Activated CD4-positive, alpha-beta memory T cell treated with anti-CD3 and anti-CD28 coated beads, Interleukin-2, amount 10 ng/mL, durations not matched to agents 7 days and 5 days (primary cell): ENCODE data around the gene GRAMD1A. TPM values are rescaled to one million over a fixed set of nuclear protein-coding genes. Genes with fewer than 3 reads are reported as not detected.
"Not testable (repeated sequence)": the region's sequence is repeated elsewhere in the genome, so short reads cannot be mapped to it uniquely, and the experiment has no call there.

ENCODE experiments used
- CTCF ChIA-PET: fragments of 350-600 bp; sonication (Branson Sonifier 250); formaldehyde crosslinking; loops from one replicate; lab custom pipeline; 2021; ENCODE audit warnings: antibody characterized with exemption, inconsistent platforms; lab: Charles Lee
- POLR2A ChIA-PET: fragments of 350-600 bp; sonication (Branson Sonifier 250); formaldehyde crosslinking; loops from one replicate; lab custom pipeline; 2021; ENCODE audit warnings: antibody characterized with exemption; lab: Charles Lee
- DNase-seq: peaks from one replicate; pipeline ENCODE4 v3.0.0-alpha.2; 2020
- H3K27ac Mint-ChIP-seq: one replicate; pipeline ENCODE4 v1.8.0; 2021; ENCODE audit warnings: mild to moderate bottlenecking, mixed read lengths
- H3K27me3 Mint-ChIP-seq: one replicate; pipeline ENCODE4 v1.8.0; 2021; ENCODE audit warnings: mixed read lengths
- H3K36me3 Mint-ChIP-seq: one replicate; pipeline ENCODE4 v1.8.0; 2021; ENCODE audit warnings: low read depth, mixed read lengths
- H3K4me1 Mint-ChIP-seq: one replicate; pipeline ENCODE4 v1.8.0; 2021; ENCODE audit warnings: mixed read lengths
- H3K4me3 Mint-ChIP-seq: one replicate; pipeline ENCODE4 v1.8.0; 2021; ENCODE audit warnings: mild to moderate bottlenecking, mixed read lengths
- H3K9me3 Mint-ChIP-seq: one replicate; pipeline ENCODE4 v1.8.0; 2021; ENCODE audit warnings: mixed read lengths
- total RNA-seq, 2 experiments: library from RNA; stranded (reverse); gene quantifications; one replicate each; pipeline ENCODE4 v1.2.3, GENCODE V29; 2021

GRAMD1A gene
- total RNA-seq, 2 experiments from 2014 or later = 98.2 to 106 TPM

DNA sequence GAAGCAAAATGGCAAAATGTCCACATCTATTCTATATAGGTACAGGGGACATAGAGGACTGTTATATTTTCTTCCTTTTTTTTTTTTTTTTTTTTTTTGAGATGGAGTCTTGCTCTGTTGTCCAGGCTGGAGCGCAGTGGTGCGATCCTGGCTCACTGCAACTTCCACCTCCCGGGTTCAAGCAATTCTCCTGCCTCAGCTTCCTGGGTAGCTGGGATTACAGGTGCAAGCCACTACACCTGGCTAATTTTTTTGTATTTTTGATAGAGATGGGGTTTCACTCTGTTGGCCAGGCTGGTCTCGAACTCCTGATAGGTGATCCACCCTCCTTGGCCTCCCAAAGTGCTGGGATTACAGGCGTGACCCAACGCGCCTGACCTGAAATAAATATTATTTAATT, 1.9 kb upstream of the GRAMD1A start:
- peak overlapping the region; percentile 96 for H3K27ac Mint-ChIP-seq
- H3K4me3 Mint-ChIP-seq = peak overlapping the region; percentile 32
- H3K27me3 Mint-ChIP-seq, H3K9me3 Mint-ChIP-seq, DNase-seq: not testable (repeated sequence)
- H3K4me1 Mint-ChIP-seq = peaks cover 56% of the 10 kb centered on the region
- POLR2A ChIA-PET = interaction anchor here (0.7 kb wide), 1 partner anchor 229 kb away, joined by 3 read pairs; no protein-coding TSS in a partner anchor
- CTCF ChIA-PET = interaction anchor here (0.7 kb wide), 1 partner anchor 11 kb away, joined by 4 read pairs; no protein-coding TSS in a partner anchor
- peaks cover 22% of the 10 kb centered on the region for H3K36me3 Mint-ChIP-seq

DNA sequence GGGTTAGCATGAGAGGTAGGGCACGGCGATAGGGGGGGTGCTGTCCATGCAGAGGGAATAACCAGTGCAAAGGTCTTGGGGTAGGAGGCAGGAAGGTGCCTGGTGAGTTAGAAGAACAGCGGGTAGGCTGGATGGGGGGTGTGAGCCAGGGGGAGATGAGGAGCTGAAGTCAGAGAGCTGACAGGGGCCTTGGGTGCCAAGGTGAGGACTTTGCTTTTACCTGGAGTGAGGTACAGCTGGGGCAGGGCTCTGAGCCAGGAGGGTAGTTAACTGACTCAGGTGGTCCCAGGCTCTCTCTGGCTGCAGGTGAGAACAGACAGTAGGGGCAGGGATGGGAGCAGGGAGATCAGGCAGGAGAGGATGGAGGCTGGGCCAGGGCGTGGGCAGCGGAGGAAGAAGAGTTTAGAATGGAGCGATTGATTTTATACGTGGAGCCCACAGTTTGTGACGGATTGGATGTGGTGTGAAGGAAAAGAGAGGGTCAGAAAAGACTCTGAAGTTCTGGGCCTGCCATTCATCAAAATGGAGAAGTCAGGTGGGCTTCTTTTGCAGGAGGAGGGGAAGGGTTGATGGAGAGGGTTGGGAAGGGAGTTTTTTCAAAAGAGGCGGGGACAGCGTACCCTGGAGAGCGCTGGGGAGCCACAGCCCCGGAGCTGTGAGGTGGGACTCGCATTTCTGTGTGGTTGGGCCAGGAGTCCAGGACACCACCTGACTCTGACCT, 1.2 kb upstream of the GRAMD1A start:
- POLR2A ChIA-PET = interaction anchor here (0.7 to 4.5 kb wide), 4 partner anchors 14 to 230 kb away, joined by 3 to 53 read pairs (median 7); no protein-coding TSS in a partner anchor
- Mint-ChIP-seq H3K27me3 (no peaks in the 10 kb centered on the region), H3K4me1 (peaks cover 61% of the 10 kb centered on the region), H3K9me3 (no peaks in the 10 kb centered on the region), H3K27ac (peak overlapping the region; percentile 91), H3K36me3 (peaks cover 23% of the 10 kb centered on the region), H3K4me3 (peak overlapping the region; percentile 86)
- DNase-seq = no peak
- CTCF ChIA-PET = interaction anchor here (0.7 kb wide), 1 partner anchor 12 kb away, joined by 4 read pairs; no protein-coding TSS in a partner anchor

DNA sequence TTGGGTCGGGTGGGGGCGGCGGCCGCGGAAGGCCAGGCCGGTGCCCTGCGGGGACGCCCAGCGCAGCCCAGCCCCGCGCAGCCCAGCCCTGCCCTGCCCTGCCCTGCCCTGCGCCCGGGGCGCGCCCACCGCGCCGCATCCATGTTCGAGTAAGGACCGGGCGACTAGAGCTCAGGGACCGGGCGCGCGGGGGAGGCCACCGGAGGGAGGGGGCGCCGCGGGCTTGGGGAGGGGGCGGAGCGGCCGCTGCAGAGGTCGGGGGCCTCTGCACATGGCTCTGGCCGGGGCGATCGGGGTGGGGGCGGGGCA, 169 bp downstream of the GRAMD1A start:
- H3K27me3 Mint-ChIP-seq = no peaks in the 10 kb centered on the region
- POLR2A ChIA-PET = interaction anchor here (1.1 to 4.5 kb wide), 6 partner anchors 10 to 323 kb away, joined by 3 to 53 read pairs (median 8); partner anchors contain the start of genes SCGB2B2, ZNF181, ZNF302 and ZNF792
- H3K36me3 Mint-ChIP-seq = peaks cover 24% of the 10 kb centered on the region
- CTCF ChIA-PET = interaction anchor here (0.5 to 2.3 kb wide), 3 partner anchors 13 to 1828 kb away, joined by 3 to 20 read pairs (median 12); no protein-coding TSS in a partner anchor
- no peaks in the 10 kb centered on the region for H3K9me3 Mint-ChIP-seq
- no peak overlapping the region for H3K27ac Mint-ChIP-seq
- peak overlapping the region; percentile 88 for H3K4me3 Mint-ChIP-seq
- peaks cover 68% of the 10 kb centered on the region for H3K4me1 Mint-ChIP-seq
- no peak for DNase-seq

DNA sequence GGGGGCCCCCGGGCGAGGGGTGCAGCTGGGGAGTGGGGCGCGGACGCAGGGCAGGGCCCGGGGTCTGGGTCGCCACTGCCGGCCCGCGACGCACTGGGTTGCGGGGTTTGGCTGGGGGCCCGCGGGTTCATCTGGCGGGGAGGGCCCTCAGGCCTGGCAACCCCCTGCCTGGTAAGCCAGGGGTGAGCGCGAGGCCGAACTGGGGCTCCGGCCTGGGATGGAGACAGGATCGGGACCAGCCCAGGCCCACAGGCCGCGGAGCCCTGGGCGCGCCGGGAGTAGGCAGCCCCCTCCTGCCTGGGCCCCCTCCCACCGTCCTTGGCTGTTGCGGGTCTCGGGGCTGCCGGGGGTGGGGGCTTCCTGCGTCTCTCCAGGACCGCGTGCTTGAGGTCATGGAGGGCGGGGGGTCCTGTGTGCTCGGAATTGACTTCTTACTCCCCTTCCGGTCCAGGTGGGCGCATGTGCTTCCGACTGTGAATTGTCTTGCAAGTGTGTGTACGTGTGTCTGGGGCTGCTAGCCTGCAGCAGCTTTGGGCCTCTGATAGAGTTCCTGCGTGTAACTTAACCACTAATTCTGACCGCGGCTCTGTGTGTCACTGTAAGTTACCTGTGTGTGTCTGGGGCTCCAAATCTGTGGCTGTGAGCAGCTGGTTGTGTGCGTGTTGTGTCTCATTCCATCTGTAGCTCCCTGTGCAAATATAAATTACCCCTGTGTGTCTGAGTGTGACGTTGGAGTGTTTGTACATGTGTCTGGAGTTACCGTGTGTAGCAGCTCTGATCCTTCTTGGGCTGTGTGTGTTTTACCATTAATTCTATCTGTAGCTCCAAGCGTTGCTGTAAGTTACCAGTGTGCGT, 751 bp downstream of the GRAMD1A start:
- peaks cover 30% of the 10 kb centered on the region for H3K36me3 Mint-ChIP-seq
- CTCF ChIA-PET = interaction anchor here (1.1 to 2.3 kb wide), 4 partner anchors 13 to 134 kb away, joined by 5 to 20 read pairs (median 8); partner anchors contain the start of gene LGI4
- H3K27ac Mint-ChIP-seq = peak overlapping the region; percentile 93

DNA sequence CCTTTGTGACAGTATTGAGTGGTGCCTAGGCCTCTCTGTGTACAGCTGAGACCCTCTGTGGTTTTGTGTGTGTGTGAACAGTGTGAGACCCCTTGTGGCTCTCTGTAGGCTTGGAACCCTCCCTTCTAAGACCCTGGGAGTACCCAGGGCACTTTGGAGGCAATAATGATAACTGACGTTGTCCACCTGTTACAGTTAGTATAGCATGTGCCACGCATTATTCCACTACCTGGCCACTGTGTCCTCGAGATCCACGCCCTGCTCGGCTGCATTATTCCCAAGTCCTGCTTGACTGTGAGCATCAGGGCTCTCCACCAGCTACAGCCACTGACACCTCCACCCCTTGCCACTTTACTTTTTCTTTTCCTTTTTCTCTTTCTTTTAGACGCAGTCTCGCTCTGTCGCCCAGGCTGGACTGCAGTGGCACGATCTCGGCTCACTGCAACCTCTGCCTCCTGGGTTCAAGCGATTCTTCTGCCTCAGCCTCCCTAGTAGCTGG, 2.0 kb downstream of the GRAMD1A start:
- ChIA-PET CTCF (interaction anchor here (1.1 to 2.3 kb wide), 5 partner anchors 10 to 133 kb away, joined by 4 to 20 read pairs (median 5); partner anchors contain the start of gene LGI4), POLR2A (interaction anchor here (1.7 to 4.5 kb wide), 3 partner anchors 8 to 39 kb away, joined by 4 to 53 read pairs (median 15); partner anchors contain the start of gene ZNF792)
- H3K27me3 Mint-ChIP-seq = no peaks in the 10 kb centered on the region
- DNase-seq = no peak
- H3K27ac Mint-ChIP-seq = peak overlapping the region; percentile 93
- H3K4me3 Mint-ChIP-seq = peak overlapping the region; percentile 88
- H3K9me3 Mint-ChIP-seq = no peaks in the 10 kb centered on the region
- peaks cover 67% of the 10 kb centered on the region for H3K4me1 Mint-ChIP-seq
- peaks cover 40% of the 10 kb centered on the region for H3K36me3 Mint-ChIP-seq

More for the DNA sequence above, 751 bp downstream of the GRAMD1A start:
- H3K4me1 Mint-ChIP-seq = peaks cover 71% of the 10 kb centered on the region
- peak overlapping the region; percentile 88 for H3K4me3 Mint-ChIP-seq
- no peaks in the 10 kb centered on the region for H3K9me3 Mint-ChIP-seq
- DNase-seq = peak; percentile 67
- POLR2A ChIA-PET = interaction anchor here (1.1 to 4.5 kb wide), 8 partner anchors 9 to 323 kb away, joined by 3 to 53 read pairs (median 4); partner anchors contain the start of genes SCGB2B2, ZNF181, ZNF302 and ZNF792
- no peaks in the 10 kb centered on the region for H3K27me3 Mint-ChIP-seq

DNA sequence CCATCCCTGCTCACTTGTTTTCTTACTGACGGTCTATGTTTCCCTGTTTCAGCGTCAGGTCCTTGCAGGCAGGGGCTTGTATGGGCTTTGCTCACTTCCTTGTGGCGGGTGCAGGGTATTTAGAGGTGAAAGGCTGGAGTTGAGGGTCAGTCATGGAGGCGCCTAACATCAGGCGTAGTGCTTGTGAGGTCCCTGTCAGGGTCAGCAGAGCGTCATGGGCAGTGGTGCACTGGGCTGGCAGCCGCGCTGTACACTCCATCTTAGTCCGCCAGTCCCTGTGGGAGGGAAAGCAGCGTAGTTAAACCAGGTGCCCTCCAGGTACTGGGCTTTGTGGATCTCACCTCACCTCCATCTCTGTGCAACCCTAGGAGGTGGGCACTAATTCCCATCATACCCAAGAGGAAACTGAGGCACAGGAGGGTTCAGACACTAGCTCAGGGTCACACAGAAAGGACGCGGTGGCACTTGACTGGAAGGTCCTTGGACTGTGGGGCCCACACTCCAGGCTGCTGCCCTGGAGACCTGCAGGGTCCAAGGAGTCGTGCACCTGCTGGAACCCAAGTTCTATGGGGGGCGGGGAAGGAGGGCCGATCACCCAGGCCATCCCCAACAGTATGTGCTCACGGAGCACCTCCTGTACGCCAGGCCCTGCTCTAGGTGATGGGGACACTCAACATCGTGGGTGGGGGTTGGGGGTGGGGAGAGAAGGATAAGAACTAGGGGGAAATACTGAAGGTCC, 4.6 kb downstream of the GRAMD1A start:
- no peak for DNase-seq
- POLR2A ChIA-PET = no interaction called here
- CTCF ChIA-PET = no interaction called here
- Mint-ChIP-seq H3K4me1 (peaks cover 46% of the 10 kb centered on the region), H3K36me3 (peaks cover 46% of the 10 kb centered on the region), H3K9me3 (no peaks in the 10 kb centered on the region), H3K27ac (peak overlapping the region; percentile 93), H3K4me3 (no peak overlapping the region), H3K27me3 (no peaks in the 10 kb centered on the region)

DNA sequence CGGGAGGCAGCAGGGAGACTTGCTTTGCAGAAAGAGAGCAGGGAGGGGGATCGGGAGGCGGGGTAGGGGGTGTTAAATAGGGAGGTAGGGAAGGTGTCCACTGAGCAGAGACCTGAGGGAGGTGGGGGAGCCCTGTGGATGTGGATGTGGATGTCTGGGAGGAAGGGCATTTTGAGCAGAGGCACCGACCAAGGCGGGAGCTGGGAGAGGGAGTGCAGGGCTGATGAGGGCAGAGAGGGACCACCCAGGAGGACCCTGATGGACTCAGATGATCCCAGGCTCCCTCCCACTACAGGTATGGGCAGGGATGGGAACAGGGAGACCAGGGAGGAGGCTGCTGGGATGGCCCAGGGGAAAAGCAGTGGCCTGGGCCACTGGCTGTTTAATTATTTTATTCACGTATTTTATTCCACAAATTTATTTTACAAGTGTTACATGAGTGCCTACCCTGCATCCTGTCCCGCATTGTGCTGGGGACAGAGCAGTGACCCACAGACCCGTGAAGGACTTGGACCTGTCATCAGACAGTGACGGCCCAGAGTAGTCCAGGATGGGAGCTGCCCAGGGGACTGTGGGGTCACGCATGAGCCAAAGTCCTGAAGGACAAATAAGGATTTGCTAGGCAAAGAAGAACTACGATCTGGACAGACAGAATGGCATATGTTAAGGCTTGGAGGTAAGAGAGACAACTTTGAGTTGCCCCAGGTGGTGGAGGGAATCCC, 5.3 kb downstream of the GRAMD1A start:
- ChIA-PET CTCF (no interaction called here), POLR2A (no interaction called here)
- Mint-ChIP-seq H3K27ac (no peak overlapping the region), H3K4me1 (peaks cover 47% of the 10 kb centered on the region), H3K4me3 (no peak overlapping the region), H3K36me3 (peaks cover 51% of the 10 kb centered on the region), H3K27me3 (no peaks in the 10 kb centered on the region), H3K9me3 (no peaks in the 10 kb centered on the region)
- DNase-seq = no peak

DNA sequence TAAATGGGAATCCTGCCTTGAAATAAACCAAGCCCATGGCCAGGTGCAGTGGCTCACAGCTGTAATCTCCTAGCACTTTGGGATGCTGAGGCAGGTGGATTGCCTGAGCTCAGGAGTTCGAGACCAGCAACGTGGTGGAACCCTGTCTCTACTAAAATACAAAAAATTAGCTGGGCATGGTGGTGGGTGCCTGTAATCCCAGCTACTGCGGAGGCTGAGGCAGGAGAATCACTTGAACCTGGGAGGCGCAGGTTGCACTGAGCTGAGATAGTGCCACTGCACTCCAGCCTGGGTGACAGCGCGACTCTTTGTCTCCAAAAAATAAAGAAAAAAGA, 5.9 kb downstream of the GRAMD1A start:
- H3K36me3 Mint-ChIP-seq = peaks cover 54% of the 10 kb centered on the region
- H3K27ac Mint-ChIP-seq, H3K27me3 Mint-ChIP-seq, DNase-seq, H3K4me3 Mint-ChIP-seq, POLR2A ChIA-PET, H3K9me3 Mint-ChIP-seq: not testable (repeated sequence)
- CTCF ChIA-PET = interaction anchor here (1.0 kb wide), 1 partner anchor 33 kb away, joined by 4 read pairs; no protein-coding TSS in a partner anchor
- peaks cover 52% of the 10 kb centered on the region for H3K4me1 Mint-ChIP-seq

DNA sequence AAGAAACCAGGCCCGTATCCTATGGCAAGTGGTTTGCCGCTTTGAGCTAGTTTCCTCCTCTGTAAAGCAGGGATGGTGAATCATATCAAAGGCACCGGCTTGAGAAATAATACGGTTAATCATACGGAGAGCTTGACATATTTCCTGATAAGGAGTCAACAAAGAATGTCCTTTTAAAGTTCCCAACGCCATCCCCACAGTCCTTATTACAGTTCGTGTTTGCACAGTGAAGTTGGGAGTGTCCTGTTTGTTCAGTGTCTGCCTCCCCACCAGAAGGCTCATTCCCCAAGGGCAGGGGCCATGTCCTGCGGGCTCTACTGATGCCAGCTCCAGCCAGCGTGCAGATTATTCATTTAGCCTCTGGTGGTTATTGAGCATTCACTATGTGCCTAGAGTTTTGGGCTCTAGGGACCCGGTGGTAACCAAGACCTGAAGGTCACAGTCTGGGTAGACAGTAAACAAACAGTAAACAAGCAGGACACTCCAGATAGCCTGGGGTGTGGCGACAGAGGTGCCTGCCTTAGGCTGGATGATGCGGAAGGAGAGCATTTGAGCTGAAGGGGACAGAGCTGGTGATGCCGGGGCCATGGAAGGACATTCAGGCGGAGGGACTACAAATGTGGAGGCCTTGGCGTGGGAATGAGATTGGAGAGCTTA, 6.3 kb downstream of the GRAMD1A start:
- Mint-ChIP-seq H3K4me3 (no peak overlapping the region), H3K27ac (no peak overlapping the region), H3K4me1 (peaks cover 52% of the 10 kb centered on the region)

DNA sequence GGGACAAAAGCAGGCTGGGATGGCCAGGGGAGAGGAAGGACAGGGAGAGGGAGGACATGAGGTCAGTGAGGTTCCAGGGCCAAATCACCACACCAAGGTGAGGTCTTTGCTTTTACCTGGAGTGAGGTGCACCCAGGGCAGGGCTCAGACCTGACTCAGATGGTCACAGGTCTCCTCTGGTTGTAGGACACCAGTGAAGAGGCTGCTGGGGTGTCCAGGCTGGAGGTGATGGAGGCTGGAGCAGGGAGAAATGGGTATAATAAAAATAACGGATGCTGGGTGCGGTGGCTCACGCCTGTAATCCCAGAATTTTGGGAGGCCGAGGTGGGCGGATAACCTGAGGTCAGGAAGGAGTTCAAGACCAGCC, 6.9 kb downstream of the GRAMD1A start:
- POLR2A ChIA-PET = no interaction called here
- DNase-seq = no peak
- no peaks in the 10 kb centered on the region for H3K9me3 Mint-ChIP-seq
- peaks cover 58% of the 10 kb centered on the region for H3K36me3 Mint-ChIP-seq
- CTCF ChIA-PET = interaction anchor here (1.0 kb wide), 1 partner anchor 34 kb away, joined by 4 read pairs; no protein-coding TSS in a partner anchor
- H3K27me3 Mint-ChIP-seq = no peaks in the 10 kb centered on the region
- H3K4me1 Mint-ChIP-seq = peaks cover 53% of the 10 kb centered on the region
- H3K27ac Mint-ChIP-seq = no peak overlapping the region
- no peak overlapping the region for H3K4me3 Mint-ChIP-seq

More for the DNA sequence above, 6.3 kb downstream of the GRAMD1A start:
- POLR2A ChIA-PET = no interaction called here
- no peaks in the 10 kb centered on the region for H3K27me3 Mint-ChIP-seq
- H3K36me3 Mint-ChIP-seq = peaks cover 56% of the 10 kb centered on the region
- CTCF ChIA-PET = interaction anchor here (1.0 kb wide), 1 partner anchor 34 kb away, joined by 4 read pairs; no protein-coding TSS in a partner anchor
- H3K9me3 Mint-ChIP-seq = no peaks in the 10 kb centered on the region
- DNase-seq = no peak

DNA sequence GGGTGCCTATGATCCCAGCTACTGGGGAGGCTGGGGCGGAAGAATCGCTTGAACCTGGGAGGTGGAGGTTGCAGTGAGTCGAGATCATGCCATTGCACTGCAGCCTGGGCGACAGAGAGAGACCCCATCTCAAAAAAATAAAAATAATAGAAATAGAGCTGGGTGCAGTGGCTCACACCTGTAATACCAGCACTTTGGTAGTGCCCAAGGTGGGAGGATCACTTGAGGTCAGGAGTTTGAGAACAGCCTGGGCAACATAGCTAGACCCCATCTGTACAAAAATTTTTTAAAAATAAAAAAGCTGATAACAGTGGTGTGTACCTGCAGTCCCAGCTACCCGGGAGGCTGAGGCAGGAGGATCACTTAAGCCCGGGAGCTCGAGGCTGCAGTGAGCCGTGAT, 7.3 kb downstream of the GRAMD1A start:
- CTCF ChIA-PET, H3K27me3 Mint-ChIP-seq, H3K9me3 Mint-ChIP-seq, H3K4me3 Mint-ChIP-seq, DNase-seq, H3K27ac Mint-ChIP-seq: not testable (repeated sequence)
- POLR2A ChIA-PET = interaction anchor here (0.8 kb wide), 1 partner anchor 22 kb away, joined by 3 read pairs; no protein-coding TSS in a partner anchor
- Mint-ChIP-seq H3K36me3 (peaks cover 59% of the 10 kb centered on the region), H3K4me1 (peaks cover 53% of the 10 kb centered on the region)
